RWPE1 (cell line): ENCODE measurements around the gene CDCA4.
"Not testable (repeated sequence)": the region's sequence is repeated elsewhere in the genome, so short reads cannot be mapped to it uniquely, and the experiment has no call there.

ENCODE experiments used
- CTCF ChIA-PET: fragments of 350-600 bp; sonication (Branson Sonifier 250); formaldehyde crosslinking; extraction: SDS; loops from one replicate; lab custom pipeline; 2021; lab: Yijun Ruan, JAX
- POLR2A ChIA-PET: fragments of 400-600 bp; formaldehyde crosslinking; extraction: SDS; loops from one replicate; lab custom pipeline; 2020; ENCODE audit warnings: antibody characterized with exemption; ENCODE audit not compliant: low non-redundant PET; lab: Yijun Ruan, JAX
- DNase-seq: peaks from one replicate; pipeline ENCODE4 v3.0.0; 2012; ENCODE audit warnings: low spot score
- H3K27ac ChIP-seq: fragments of 450-650 bp; 2 replicates; pipeline ENCODE4 v1.5.1; 2017
- TF ChIP-seq, protein P1 (sequence below): fragments of 450-650 bp; conservative IDR thresholded peaks from 2 replicates; pipeline ENCODE4 v1.5.1; 2017; ENCODE audit warnings: low read depth, mild to moderate bottlenecking

Gene CDCA4

DNA sequence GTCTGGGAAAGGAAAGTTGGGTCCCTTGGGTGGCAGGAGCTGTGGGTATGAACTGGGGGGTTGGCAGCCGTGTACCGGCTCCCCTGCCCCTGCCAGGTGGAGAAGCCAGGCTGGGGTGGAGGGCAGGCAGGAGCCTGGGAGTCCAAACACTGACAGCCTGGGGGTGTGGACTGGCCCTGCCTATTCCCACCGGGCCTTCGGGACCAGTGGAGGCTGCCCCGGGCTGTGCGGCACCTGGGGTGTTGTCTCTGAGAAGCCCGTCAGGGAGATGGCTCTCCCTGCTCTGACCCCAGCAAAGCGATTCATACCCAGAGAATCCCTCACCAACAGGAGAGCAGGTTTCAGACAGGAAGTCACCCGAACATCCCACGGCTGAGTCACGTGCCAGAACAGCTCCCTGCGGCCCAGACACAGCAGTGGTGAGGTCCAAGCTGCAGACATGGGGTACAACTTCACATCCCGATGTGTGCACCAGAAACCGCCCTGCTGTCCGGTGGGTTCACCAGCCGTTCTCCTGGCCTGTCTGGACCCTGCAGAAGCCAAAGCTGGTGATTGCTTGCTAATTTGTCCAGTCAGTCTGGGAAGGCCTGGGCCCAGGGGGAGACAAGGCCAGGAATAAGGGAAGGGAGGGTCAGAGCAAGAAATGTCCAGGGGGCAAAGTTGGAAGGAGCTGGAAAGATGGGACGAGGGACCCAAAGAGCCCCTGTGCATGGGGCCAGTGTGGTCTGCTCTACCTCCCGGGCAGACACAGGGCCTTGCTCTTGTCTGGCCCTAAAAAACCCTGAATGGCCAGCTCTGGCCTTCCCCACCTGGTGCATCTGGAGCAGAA is 46.5 kb upstream of the CDCA4 start:
- TF ChIP-seq, protein P1, sequence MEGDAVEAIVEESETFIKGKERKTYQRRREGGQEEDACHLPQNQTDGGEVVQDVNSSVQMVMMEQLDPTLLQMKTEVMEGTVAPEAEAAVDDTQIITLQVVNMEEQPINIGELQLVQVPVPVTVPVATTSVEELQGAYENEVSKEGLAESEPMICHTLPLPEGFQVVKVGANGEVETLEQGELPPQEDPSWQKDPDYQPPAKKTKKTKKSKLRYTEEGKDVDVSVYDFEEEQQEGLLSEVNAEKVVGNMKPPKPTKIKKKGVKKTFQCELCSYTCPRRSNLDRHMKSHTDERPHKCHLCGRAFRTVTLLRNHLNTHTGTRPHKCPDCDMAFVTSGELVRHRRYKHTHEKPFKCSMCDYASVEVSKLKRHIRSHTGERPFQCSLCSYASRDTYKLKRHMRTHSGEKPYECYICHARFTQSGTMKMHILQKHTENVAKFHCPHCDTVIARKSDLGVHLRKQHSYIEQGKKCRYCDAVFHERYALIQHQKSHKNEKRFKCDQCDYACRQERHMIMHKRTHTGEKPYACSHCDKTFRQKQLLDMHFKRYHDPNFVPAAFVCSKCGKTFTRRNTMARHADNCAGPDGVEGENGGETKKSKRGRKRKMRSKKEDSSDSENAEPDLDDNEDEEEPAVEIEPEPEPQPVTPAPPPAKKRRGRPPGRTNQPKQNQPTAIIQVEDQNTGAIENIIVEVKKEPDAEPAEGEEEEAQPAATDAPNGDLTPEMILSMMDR, result no peak
- ChIA-PET CTCF (interaction anchor here (0.7 kb wide), 1 partner anchor 184 kb away, joined by 6 read pairs; no protein-coding TSS in a partner anchor), POLR2A (no interaction called here)
- H3K27ac ChIP-seq, result peak overlapping the region; percentile 20
- no peak for DNase-seq

DNA sequence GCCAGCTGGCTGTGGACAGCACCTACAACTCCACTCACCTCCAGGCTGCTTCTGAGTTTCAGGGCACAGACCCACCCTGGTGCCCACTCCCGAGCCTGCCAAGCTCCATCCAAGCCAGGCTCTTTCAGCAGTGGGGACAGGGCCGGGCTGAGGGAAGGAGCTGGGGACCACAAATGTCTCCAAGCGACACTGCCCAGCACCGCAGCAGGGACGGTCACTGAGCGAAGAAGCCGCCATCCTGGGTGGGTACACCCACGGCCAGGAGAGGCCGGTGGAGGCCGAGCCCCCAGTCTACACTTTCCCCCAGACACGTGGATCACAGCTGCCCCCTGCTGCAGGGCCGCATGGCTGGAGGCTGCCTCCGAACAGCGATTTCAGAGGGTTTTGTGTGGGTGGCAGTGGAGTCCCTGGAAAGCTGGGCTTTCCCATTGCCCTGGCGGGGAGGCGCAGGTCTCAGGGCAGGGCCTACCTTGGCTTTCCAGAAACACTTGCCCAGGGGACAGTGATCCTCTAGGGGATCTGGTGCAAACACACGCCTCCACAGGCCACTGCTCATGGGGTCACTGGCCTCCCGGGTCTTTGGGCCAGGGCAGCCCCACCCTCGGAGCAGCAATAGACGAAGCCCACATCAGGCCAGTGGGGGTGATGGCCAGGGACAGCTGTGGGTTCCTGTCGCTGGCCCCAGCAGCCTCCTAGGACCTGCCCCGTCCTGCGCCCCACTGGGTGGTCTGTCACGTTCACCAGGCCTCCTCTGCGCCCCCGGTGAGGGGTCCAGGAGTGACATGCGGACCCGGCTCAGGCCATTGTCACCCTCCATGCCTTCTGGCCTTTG is 45.6 kb upstream of the CDCA4 start:
- CTCF ChIA-PET, result interaction anchor here (0.7 to 1.2 kb wide), 2 partner anchors 21 to 255 kb away, joined by 5 to 6 read pairs; no protein-coding TSS in a partner anchor
- POLR2A ChIA-PET, result no interaction called here
- DNase-seq, result no peak
- TF ChIP-seq, protein P1, result no peak
- peak overlapping the region; percentile 20; the same call in 1 of the 2 replicates for H3K27ac ChIP-seq

GRCh38 chr14:105065280-105066228 is 44.7 kb upstream of the CDCA4 start, which contains the start of gene GPR132:
Gene GPR132 (minus strand): TSS chr14:105065430. CDS start chr14:105055420, 10,010 bp downstream.
- no peak for DNase-seq
- H3K27ac ChIP-seq, result no peak within 1 kb of the TSS
- ChIA-PET CTCF (interaction anchor here (1.2 to 1.4 kb wide), 2 partner anchors 20 kb away, joined by 5 to 6 read pairs; no protein-coding TSS in a partner anchor), POLR2A (no interaction called here)
- TF ChIP-seq, protein P1, result no peak

GRCh38 chr14:105064721-105065143 is 43.8 kb upstream of the CDCA4 start:
- H3K27ac ChIP-seq, result no peak overlapping the region
- ChIA-PET CTCF (interaction anchor here (1.4 kb wide), 1 partner anchor 20 kb away, joined by 5 read pairs; no protein-coding TSS in a partner anchor), POLR2A (no interaction called here)
- DNase-seq, result no peak
- TF ChIP-seq, protein P1, result no peak

DNA sequence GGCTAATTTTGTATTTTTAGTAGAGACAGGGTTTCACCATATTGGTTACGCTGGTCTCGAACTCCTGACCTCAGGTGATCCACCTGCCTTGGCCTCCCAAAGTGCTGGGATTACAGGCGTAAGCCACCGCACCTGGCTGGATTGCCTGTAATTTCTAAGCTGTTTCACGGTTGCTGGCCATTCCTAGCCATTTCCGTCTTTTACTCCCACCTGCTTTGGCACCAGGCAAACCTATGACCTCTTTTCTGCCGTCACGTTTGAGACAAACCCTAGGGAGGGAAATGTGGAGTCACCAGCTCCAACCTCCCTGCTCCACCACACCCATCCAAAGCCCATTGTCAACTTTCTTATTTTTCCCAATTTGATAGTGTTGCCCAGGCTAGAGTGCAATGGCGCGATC is 43.1 kb upstream of the CDCA4 start:
- ChIA-PET POLR2A (no interaction called here), CTCF (interaction anchor here (1.4 kb wide), 1 partner anchor 19 kb away, joined by 5 read pairs; no protein-coding TSS in a partner anchor)
- no peak for DNase-seq
- H3K27ac ChIP-seq, result no peak overlapping the region
- TF ChIP-seq, protein P1, result no peak

DNA sequence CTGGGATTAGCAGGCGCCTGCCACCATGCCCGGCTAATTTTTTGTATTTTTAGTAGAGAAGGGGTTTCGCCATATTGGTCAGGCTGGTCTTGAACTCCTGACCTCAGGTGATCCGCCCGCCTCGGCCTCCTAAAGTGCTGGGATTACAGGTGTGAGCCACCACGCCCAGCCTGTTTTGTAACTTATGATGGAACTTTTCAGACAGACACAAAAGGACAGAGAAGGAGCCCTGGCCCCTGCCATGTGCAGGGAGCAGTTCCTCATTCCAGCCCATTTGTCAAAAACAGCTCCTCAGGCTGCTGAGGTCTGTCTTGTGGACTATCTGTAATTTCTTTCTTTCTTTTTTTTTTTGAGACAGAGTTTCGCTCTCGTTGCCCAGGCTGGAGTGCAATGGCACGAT is 42.6 kb upstream of the CDCA4 start:
- H3K27ac ChIP-seq, POLR2A ChIA-PET, DNase-seq: not testable (repeated sequence)
- CTCF ChIA-PET, result interaction anchor here (1.0 kb wide), 1 partner anchor 52 kb away, joined by 5 read pairs; no protein-coding TSS in a partner anchor
